SH-SY5Y (cell line): ENCODE data around the gene ZNF716.

Experiments
- GATA2 ChIP-seq: IDR thresholded peaks from 2 replicates; pipeline ENCODE4 v1.6.1; 2011; ENCODE audit warnings: mild to moderate bottlenecking, low read depth, low read length
- GATA3 ChIP-seq: IDR thresholded peaks from 2 replicates; pipeline ENCODE4 v1.6.1; 2011; ENCODE audit warnings: low read depth, mild to moderate bottlenecking, low read length, moderate library complexity

- no peak for TF ChIP-seq GATA3
- no peak for TF ChIP-seq GATA2
Observed at GRCh38 chr7:57407125-57407524, 42.9 kb upstream of the ZNF716 start.
